MM.1S (cell line): ENCODE measurements around the gene VRK2.

Source experiments
- DNase-seq: peaks from one replicate; pipeline ENCODE4 v3.0.0-alpha.2; 2015
- H2AFZ ChIP-seq: fragments of 300-600 bp; sonication (generic); 2 replicates; pipeline ENCODE4 v1.6.0; 2016; ENCODE audit warnings: antibody characterized with exemption, low read length
- H3F3A ChIP-seq: fragments of 300-600 bp; sonication (generic); 2 replicates; pipeline ENCODE4 v1.6.1; 2016; ENCODE audit warnings: mild to moderate bottlenecking, antibody characterized with exemption, low read length, moderate library complexity, mixed read lengths; ENCODE audit not compliant: insufficient read depth
- H3K27ac ChIP-seq: fragments of 300-600 bp; sonication (generic); 2 replicates; pipeline ENCODE4 v1.5.1; 2016; ENCODE audit warnings: mild to moderate bottlenecking, low read length
- H3K27me3 ChIP-seq: fragments of 300-600 bp; sonication (generic); replicated peaks from 2 replicates; pipeline ENCODE4 v1.6.0; 2016; ENCODE audit warnings: low read length; ENCODE audit not compliant: insufficient read depth
- H3K36me3 ChIP-seq: fragments of 300-600 bp; sonication (generic); replicated peaks from 2 replicates; pipeline ENCODE4 v1.6.1; 2016; ENCODE audit warnings: mild to moderate bottlenecking, low read length, mixed read lengths; ENCODE audit not compliant: insufficient read depth
- H3K4me1 ChIP-seq: fragments of 300-600 bp; sonication (generic); 2 replicates; pipeline ENCODE4 v1.6.1; 2016; ENCODE audit warnings: low read length, mixed read lengths
- H3K4me2 ChIP-seq: fragments of 300-600 bp; sonication (generic); 2 replicates; pipeline ENCODE4 v1.6.0; 2016; ENCODE audit warnings: low read depth, low read length
- H3K4me3 ChIP-seq: fragments of 300-600 bp; sonication (generic); 2 replicates; pipeline ENCODE4 v1.5.1; 2016; ENCODE audit warnings: low read length, mixed read lengths
- H3K79me2 ChIP-seq: fragments of 300-600 bp; sonication (generic); 2 replicates; pipeline ENCODE4 v1.6.1; 2016; ENCODE audit warnings: mixed run types, low read length, mixed read lengths
- H3K9ac ChIP-seq: fragments of 300-600 bp; sonication (generic); 2 replicates; pipeline ENCODE4 v1.6.1; 2016; ENCODE audit warnings: low read length, mixed read lengths
- H3K9me2 ChIP-seq: fragments of 300-600 bp; sonication (generic); replicated peaks from 2 replicates; pipeline ENCODE4 v1.6.1; 2016; ENCODE audit warnings: mild to moderate bottlenecking, low read length, mixed read lengths; ENCODE audit not compliant: insufficient read depth
- H3K9me3 ChIP-seq: fragments of 300-600 bp; sonication (generic); replicated peaks from 2 replicates; pipeline ENCODE4 v1.6.1; 2016; ENCODE audit warnings: mild to moderate bottlenecking, low read length, mixed read lengths; ENCODE audit not compliant: insufficient read depth
- H4K20me1 ChIP-seq: fragments of 300-600 bp; sonication (generic); 2 replicates; pipeline ENCODE4 v1.6.1; 2016; ENCODE audit warnings: mild to moderate bottlenecking, low read length, moderate library complexity, mixed read lengths; ENCODE audit not compliant: insufficient read depth
- CTCF ChIP-seq: fragments of 300-600 bp; sonication (generic); IDR thresholded peaks from 2 replicates; pipeline ENCODE4 v1.5.1; 2016; ENCODE audit warnings: antibody characterized with exemption, low read length, mixed read lengths
- EZH2 ChIP-seq: fragments of 300-600 bp; sonication (generic); optimal IDR thresholded peaks from 2 replicates; pipeline ENCODE3; 2017; ENCODE audit warnings: low read depth, mild to moderate bottlenecking, antibody characterized with exemption, low read length, mixed read lengths
- EZH2phosphoT487 ChIP-seq: fragments of 300-600 bp; sonication (generic); IDR thresholded peaks from 2 replicates; pipeline ENCODE4 v1.6.1; 2018; ENCODE audit warnings: antibody characterized with exemption, low read length

VRK2 gene

DNA sequence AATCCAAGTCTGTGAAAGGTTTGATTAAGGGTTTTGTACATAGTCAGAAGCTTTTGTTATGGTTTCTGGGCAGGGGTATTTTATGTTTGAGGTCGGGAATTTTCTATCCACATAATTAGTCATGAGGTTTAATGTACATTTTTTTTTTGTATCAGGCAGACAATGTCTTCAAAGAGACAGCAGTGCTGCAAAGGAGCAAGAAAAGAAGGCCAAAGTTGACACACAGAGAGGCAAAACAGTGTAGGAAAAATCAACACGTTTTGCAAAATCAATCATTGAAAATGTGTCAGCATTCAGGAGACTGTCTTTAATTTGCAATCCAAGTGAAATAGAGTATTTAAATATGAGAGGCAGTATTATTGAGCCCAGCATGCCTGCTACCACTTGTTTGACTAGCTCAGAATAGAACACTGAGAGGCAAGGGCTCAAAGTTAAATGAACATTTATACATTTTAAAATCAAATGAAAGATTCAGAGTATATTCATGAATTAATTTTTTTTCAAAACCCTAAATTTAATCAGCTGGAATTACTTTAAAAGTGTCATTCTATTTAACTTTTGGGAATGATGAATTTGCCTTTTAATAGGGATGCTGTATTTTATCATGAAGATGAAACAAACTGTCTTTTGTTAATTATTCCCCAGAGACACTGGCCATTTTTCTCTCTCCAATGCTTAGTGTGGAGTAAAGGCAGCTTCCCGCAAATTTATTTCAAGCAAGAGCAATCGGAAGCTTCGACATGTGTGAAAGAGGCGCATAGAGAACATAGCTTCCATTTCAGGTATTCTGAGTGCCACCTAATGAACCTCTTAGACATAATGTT is 11.3 kb downstream of the VRK2 start:
- Histone ChIP-seq H2AFZ (no peak overlapping the region), H4K20me1 (no peaks in the 10 kb centered on the region), H3K9me3 (no peaks in the 10 kb centered on the region), H3K4me3 (no peak overlapping the region), H3K79me2 (peaks cover 3% of the 10 kb centered on the region; the same call in 1 of the 2 replicates), H3K27me3 (no peaks in the 10 kb centered on the region), H3K36me3 (0 out of 2 replicates have a peak, but pooled peaks cover 3% of the 10 kb centered on the region), H3K27ac (no peak overlapping the region), H3K4me2 (no peak overlapping the region), H3K9ac (no peak overlapping the region), H3F3A (no peaks in the 10 kb centered on the region), H3K9me2 (no peaks in the 10 kb centered on the region), H3K4me1 (no peaks in the 10 kb centered on the region)
- DNase-seq: no peak
- TF ChIP-seq CTCF (no peak), EZH2phosphoT487 (no peak)

- Histone ChIP-seq H3K9me2 (no peaks in the 10 kb centered on the region), H3K4me1 (peaks cover 14% of the 10 kb centered on the region), H3K79me2 (peaks cover 3% of the 10 kb centered on the region; the same call in 1 of the 2 replicates), H2AFZ (no peak overlapping the region), H3K4me2 (no peak overlapping the region), H4K20me1 (no peaks in the 10 kb centered on the region), H3K27me3 (no peaks in the 10 kb centered on the region), H3F3A (no peaks in the 10 kb centered on the region), H3K4me3 (no peak overlapping the region), H3K9me3 (no peaks in the 10 kb centered on the region), H3K36me3 (no peaks in the 10 kb centered on the region), H3K9ac (no peak overlapping the region), H3K27ac (no peak overlapping the region)
- TF ChIP-seq EZH2 (no peak), EZH2phosphoT487 (no peak), CTCF (no peak)
- no peak for DNase-seq
Measured at GRCh38 chr2:58063641-58064040, 17.0 kb downstream of the VRK2 start.

- no peak for DNase-seq
- no peaks in the 10 kb centered on the region for H3K27me3 ChIP-seq
- H3K9me2 ChIP-seq: no peaks in the 10 kb centered on the region
- peaks cover 14% of the 10 kb centered on the region for H3K4me1 ChIP-seq
- H4K20me1 ChIP-seq: no peaks in the 10 kb centered on the region
- H3F3A ChIP-seq: no peaks in the 10 kb centered on the region
- H3K27ac ChIP-seq: no peak overlapping the region
- no peaks in the 10 kb centered on the region for H3K36me3 ChIP-seq
- H2AFZ ChIP-seq: no peak overlapping the region
- TF ChIP-seq EZH2phosphoT487: no peak
- no peak for TF ChIP-seq CTCF
- no peak for TF ChIP-seq EZH2
- H3K4me2 ChIP-seq: no peak overlapping the region
- H3K9me3 ChIP-seq: no peaks in the 10 kb centered on the region
- H3K4me3 ChIP-seq: no peak overlapping the region
- no peak overlapping the region for H3K9ac ChIP-seq
- peaks cover 3% of the 10 kb centered on the region; the same call in 1 of the 2 replicates for H3K79me2 ChIP-seq
Measured at GRCh38 chr2:58064086-58064485, 17.5 kb downstream of the VRK2 start.
